Erythroblast (primary cell): ENCODE results near the gene TCAF1.

Source experiments
- DNase-seq, 2 experiments: peaks; one replicate each; lab custom pipeline; 2025; lab: John Stamatoyannopoulos, UW
- GATA1 ChIP-seq: IDR thresholded peaks from 2 replicates; pipeline ENCODE4 v1.6.1; 2011; ENCODE audit warnings: low read depth, mild to moderate bottlenecking, control low read depth, low read length, moderate library complexity
- POLR2A ChIP-seq: IDR thresholded peaks from 2 replicates; pipeline ENCODE4 v1.6.1; 2011; ENCODE audit warnings: mild to moderate bottlenecking, low read length

The TCAF1 gene

GRCh38 chr7:143901668-143902331 lies at the start of gene TCAF1:
TCAF1 (minus strand) TSS chr7:143902176; CDS start chr7:143876608, 25,568 bp downstream.
- no peak for TF ChIP-seq GATA1
- peak; percentile 60 for TF ChIP-seq POLR2A
- peak; percentile 94 to 95 for DNase-seq

DNA sequence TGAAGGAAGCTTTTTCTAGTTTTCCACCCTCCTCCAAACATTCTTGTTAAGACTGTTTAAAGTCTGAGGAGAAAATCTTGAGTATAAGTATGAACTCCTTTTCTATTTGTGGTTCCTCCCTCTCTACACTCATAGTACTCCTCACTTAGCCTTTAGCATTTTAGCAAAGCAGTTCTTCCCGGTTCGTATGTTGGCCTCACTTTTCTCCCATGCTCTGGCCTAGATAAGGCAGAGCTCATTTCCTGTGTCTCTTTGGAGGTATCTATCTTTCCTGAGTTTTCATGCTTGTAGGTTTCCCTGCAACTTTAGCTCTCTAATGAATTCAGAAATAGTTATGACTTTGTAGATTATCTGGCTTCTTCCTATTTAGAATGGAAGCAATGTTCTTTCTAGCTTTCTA lies 46.8 kb upstream of the TCAF1 start:
- TF ChIP-seq POLR2A, result no peak
- no peak for TF ChIP-seq GATA1
- no peak for DNase-seq

DNA sequence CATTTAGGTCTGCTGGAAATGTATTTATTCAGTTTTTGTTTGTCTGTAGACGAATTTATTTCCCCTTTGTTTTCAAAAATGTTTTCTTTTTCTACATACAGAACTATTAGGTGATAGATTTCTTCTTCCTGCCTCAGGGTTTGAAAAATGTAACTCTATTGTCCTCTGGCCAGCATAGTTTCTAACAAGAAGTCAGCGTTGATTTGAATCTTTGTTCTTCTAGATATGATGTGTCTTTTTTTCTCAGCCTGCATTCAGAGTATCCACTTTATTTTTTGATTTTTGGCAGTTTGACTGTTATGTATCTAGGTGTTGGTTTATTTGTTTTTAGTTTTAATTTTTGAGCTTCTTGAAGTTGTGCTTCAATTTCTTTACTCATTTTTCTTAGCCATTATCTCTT lies 45.1 kb upstream of the TCAF1 start:
- DNase-seq, result no peak
- TF ChIP-seq POLR2A (no peak), GATA1 (no peak)

DNA sequence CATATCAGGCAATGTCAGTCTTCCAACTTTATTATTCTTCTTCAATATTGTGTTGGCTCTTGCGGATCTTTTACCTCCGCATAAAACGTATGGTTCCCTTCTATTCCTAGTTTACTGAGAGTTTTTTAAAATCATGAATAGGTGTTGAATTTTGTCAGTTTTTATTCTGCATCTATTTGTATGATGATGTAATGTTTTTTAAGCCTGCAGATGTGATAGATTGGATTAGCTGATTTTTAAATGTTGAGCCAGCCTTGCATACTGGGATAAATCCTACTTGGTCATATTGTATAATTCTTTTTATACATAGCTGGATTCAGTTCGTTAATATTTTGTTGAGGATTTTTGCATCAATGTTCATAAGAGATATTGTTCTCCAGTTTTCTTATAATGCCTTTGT lies 43.4 kb upstream of the TCAF1 start:
- no peak for TF ChIP-seq GATA1
- DNase-seq, result no peak

GRCh38 chr7:143938379-143939243 lies 36.6 kb upstream of the TCAF1 start:
- no peak for TF ChIP-seq POLR2A
- TF ChIP-seq GATA1, result no peak
- DNase-seq, result no peak

DNA sequence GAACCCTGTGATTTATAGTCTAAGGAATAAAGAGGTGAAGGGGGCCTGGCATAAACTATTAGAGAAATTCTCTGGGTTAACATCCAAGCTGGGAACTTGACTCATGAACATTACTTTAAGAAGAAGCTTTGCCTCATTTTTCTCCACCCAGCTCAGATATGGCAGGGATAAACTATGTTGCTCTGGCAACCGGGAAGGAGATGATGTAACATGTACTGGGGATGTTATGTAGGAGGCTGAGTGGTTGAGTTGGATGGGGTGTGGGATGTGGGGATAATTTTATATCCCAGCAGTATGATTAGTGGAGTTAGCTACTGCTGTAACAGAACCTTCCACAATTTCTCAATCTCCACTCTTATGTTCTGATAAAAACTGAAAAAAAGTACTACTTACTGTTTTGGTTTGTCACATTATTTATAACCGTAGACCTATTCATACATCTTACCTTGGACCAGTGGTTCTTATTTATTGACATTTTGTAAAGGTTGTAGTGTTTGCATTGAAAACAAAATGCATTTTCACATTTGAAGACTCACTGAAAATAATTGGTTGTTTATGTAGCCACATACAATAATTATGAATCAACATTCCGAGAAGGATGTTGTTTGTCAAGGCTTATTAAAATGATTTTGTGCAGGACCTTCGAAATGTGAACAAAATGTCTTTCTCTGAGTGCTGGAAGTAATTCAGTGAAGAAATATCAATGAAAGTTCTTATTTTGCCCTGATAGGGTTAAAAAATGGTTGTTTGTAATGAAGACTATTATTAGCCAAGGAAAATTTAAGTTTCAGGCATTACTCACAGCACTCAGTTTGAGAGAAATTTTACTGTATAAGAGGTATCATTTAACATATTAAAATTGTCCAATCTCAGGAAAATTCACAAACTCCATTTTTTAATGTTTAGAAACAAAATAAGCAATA lies 34.4 kb upstream of the TCAF1 start:
- no peak for DNase-seq
- TF ChIP-seq GATA1 (no peak), POLR2A (no peak)

GRCh38 chr7:143934526-143935325 lies 32.8 kb upstream of the TCAF1 start, which contains the start of gene OR2F2:
OR2F2 (plus strand) TSS chr7:143935233; CDS start chr7:143935233, 0 bp downstream.
- TF ChIP-seq POLR2A, result no peak
- TF ChIP-seq GATA1, result no peak
- DNase-seq, result no peak

DNA sequence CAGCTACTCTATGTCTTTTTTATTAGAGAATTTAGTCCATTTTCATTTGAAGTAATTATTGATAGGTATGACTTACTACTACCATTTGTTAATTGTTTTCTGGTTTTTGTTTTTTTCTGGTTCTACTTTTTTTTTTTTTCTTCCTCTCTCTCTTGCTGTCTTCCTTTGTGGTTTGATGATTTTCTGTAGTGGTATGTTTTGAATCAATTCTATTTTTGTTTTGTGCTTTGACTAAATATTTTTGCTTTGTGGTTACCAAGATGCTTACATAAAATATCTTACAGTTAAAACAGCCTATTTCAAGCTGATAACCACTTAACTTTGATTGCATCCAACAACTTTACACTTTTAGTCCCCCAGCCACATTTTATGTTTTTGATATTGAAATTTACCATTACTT lies 29.8 kb upstream of the TCAF1 start:
- no peak for TF ChIP-seq GATA1
- no peak for TF ChIP-seq POLR2A
- DNase-seq, result no peak

- no peak for DNase-seq
- no peak for TF ChIP-seq GATA1
- no peak for TF ChIP-seq POLR2A
These were observed 27.4 kb upstream of the TCAF1 start for GRCh38 chr7:143929224-143929920.

DNA sequence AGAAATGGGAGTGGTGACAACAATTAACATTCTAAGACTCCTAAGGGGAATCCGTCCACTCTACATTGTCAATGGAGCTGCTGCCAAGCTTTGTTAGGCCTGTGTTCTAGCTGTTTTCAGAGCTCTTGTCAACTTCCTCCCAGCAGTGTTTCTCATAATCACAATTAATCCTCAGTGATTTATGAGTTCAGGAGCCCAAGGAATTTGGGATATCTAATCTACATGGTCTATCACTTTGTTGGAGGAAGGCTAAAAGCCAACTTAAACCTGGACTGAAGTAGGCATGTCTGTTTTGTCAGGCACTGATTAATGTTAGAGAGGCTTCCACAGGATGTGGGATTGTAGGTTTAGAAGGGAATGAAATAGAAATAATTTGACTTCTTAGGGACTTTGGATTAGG lies 22.9 kb upstream of the TCAF1 start:
- TF ChIP-seq GATA1 (no peak), POLR2A (no peak)
- DNase-seq, result no peak

DNA sequence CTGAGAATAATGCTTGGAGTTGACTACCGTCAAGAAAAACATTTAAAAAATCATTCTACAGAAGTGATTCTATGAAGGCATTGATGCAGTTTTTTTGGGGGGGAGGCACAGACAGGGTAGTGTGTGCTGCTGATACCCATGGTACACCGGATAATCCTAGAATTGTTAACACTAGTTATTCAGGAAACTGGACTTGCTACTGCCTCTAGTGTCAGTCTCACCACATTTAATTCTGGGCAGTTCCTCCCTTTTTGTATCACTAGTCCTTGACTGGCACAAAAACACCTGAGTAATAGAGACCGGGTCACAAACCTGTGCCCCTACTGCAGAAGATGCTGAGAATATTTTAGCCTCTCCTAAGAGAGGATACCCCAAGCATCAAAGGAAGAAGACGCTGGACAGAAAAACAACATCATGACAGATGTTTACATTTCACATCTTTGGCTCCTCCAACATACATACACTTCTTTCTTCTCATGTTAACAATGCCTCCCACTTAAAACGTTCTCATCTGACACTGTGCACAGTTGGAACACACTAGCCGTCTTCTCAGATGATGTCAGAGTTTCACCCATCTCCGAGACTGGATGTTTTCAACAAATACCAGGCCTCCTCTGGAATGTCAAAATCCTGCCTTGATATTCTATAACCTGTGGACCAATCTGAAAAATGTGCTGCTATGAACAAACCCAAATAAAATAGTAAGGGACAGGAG lies 13.1 kb upstream of the TCAF1 start:
- DNase-seq, result no peak
- no peak for TF ChIP-seq GATA1
